Measurements from ENCODE around the gene SHC1.
"Not testable (repeated sequence)": the region's sequence is repeated elsewhere in the genome, so short reads cannot be mapped to it uniquely, and the experiment has no call there.

Gene SHC1

GRCh38 chr1:154993572-154994268 lies 23.2 kb upstream of the SHC1 start, which contains the start of gene LENEP:
Gene LENEP (plus strand): TSS chr1:154993586. CDS start chr1:154993608, 22 bp downstream.
- peak; percentile 16 for DNase-seq

DNA sequence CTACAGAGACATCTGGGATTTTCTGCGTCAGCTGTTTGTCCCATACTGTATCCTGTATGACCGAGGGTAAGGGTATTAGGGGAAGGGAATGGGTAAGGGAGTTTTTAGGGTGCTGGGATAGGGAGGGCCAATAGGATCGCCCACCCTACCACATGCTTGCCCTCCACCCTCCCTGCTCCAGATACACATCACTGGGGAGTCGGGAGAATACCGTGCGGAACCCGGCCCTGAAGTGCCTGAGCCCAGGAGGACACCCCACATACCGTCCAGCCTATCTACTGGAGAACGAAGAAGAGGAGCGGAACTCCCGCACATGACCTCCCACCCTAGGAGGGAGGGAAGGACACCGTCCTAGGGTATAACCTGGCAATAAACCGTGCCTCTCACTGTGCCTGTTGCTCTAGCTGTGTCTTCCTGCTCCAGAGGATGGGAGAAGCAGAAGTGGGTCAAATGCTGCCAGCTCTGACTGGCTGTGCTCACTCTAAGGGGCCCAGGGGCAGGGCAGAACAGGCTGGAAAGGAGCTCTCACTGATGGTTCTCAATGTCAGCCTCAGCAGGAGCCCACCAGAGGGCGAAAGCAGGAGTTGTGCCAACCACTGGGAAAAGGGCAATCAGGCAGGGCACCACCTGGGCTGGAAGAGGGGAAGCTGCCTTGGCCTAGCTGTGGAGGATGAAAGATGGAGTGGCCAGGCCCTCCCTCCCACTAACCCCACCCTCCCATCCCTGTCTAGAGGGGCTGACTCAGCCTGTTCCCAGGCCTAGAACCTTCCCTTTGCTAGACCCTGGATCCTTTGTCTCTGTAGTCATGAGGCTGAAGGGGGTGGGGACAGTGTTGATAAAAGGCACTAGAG lies 22.4 kb upstream of the SHC1 start:
- peak; percentile 21 for DNase-seq

- no peak for DNase-seq
Measured at GRCh38 chr1:154990276-154990675, 19.7 kb upstream of the SHC1 start.

DNA sequence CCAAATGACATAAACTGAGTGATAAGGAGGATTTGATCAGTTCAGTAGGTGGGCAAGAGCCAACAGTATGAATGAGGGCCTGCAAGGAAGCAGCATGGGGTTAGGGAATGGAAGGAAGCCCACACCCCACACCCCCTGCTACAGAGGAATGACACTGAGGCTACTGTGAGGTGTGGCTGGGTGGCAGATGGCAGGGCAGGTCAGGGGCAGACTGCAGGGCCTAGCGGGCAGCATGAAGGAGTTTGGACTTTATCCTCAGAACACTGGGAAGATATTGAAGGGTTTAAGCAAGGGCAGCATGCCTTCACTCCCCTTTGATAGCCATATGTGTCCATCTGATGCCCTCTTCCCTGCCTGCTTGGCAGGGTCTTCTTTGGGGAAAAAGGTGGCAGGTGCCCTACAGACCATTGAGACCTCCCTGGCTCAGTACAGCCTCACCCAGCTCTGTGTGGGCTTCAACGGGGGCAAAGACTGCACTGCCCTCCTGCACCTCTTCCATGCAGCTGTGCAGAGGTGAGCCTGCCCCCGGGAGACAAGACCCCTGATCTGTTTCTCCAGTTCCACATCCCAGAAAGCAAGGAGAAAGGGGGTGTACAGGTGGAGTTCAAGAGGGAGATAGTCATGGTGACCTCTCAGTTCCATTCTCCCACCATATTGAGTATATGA lies 18.8 kb upstream of the SHC1 start:
- DNase-seq, result no peak

DNA sequence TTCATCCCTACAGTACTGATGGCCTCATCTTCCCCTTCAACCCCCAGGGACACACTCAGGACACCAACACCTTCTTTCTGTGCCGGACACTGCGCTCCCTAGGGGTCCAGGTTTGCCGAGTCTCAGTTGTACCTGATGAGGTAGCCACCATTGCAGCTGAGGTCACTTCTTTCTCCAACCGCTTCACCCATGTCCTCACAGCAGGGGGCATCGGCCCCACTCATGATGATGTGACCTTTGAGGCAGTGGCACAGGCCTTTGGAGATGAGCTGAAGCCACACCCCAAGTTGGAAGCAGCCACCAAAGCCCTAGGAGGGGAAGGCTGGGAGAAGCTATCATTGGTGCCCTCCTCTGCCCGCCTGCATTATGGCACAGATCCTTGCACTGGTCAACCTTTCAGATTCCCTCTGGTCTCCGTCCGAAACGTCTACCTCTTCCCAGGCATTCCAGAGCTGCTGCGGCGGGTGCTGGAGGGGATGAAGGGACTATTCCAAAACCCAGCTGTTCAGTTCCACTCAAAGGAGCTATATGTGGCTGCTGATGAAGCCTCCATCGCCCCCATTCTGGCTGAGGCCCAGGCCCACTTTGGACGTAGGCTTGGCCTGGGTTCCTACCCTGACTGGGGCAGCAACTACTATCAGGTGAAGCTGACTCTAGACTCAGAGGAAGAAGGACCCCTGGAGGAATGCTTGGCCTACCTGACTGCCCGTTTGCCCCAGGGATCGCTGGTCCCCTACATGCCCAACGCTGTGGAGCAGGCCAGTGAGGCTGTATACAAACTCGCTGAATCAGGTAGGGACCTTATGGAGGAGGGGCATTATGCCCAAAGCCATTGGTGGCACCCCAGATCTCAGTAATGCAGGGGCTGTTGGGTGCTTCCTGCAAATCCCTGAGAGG lies 17.8 kb upstream of the SHC1 start:
- DNase-seq, result no peak

- no peak for DNase-seq
Measured at GRCh38 chr1:154987326-154987725, 16.8 kb upstream of the SHC1 start.

- not testable (repeated sequence) for DNase-seq
Measured at GRCh38 chr1:154986736-154987135, 16.2 kb upstream of the SHC1 start.

GRCh38 chr1:154983776-154984466 lies 13.4 kb upstream of the SHC1 start:
- no peak for DNase-seq

DNA sequence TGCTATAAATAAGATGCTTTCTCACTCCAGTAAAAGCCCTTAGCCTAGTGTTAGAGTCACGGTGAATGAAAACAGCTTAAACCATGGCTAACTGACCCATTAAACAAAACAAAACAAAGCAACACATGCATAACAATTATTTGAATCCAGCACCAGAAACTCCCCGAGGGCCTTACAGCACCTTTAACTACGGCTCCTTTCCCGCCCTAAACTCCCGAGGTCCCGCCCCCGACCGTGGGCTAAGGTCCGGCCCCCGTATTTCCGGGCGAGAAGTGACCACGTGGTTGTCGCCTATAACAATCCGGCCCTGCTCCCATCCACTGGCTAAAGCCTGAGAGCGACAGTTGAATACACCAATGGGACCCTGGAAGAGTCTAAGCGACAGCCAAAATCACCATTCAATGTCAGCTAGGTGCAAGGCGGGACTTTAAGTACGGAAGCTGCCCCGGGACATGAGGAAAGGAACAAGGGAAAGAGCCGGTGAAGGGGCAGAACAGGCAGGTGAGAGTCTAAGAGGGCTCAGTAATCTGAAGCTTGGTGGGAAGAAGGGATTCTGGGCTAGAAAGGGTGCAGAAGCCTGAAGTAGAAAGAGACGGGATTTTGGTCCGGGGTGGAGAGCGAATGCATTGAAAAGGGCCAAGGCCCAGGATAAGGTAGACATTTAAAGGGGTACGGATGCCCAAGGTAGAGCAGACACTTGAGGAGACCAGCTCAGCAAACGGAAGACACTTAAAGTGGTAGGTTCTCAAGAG lies 12.5 kb upstream of the SHC1 start, which contains the start of gene FLAD1:
Gene FLAD1, plus strand, starts transcription at position 448 of the 752 bp plus-strand sequence. CDS start 351 bp downstream, outside the sequence.
- peak; percentile 98 for DNase-seq

DNA sequence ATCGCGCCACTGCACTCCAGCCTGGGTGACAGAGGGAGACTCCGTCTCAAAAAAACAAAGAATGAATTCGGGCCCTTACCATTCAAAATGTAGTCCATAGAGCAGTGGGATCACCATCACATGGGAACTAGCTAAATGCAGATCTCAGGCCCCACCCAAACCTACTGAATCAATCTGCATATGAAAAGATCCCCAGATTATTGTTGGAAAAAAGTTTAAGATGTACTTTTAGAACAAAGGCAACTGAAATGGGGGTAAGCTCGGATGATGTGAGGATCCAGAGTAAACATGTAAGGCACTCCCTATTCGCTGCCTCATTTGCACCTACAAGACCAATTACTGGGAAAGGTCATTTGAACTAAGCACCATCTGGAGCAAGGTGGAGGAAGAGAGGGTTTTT lies 11.8 kb upstream of the SHC1 start:
- DNase-seq, result no peak

GRCh38 chr1:154978360-154978759 lies 7.8 kb upstream of the SHC1 start:
- no peak for DNase-seq

DNA sequence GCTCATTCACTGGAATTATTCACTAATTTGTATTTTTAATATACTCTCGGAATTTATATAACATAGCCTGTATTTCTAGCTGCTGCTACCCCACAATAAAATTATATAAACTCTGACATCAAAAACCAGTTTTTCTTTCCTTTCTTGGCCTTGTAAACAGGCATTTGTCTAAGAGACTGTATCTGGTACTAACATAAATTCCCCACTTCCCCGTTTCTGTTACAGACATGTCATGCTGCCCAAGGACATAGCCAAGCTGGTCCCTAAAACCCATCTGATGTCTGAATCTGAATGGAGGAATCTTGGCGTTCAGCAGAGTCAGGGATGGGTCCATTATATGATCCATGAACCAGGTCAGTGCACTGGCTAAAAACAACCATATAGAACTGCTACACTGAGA lies 7.2 kb upstream of the SHC1 start:
- DNase-seq, result not testable (repeated sequence)

GRCh38 chr1:154975409-154976059 lies 5.0 kb upstream of the SHC1 start:
- peak; percentile 74 for DNase-seq

GRCh38 chr1:154974808-154975408 lies 4.4 kb upstream of the SHC1 start:
- peak; percentile 97 for DNase-seq

- DNase-seq, result peak; percentile 99
Measured at GRCh38 chr1:154974102-154974807, 3.7 kb upstream of the SHC1 start, which contains the start of gene CKS1B. Gene CKS1B (plus strand): TSS chr1:154974681. CDS start chr1:154974746, 65 bp downstream.

- DNase-seq, result peak; percentile 96
Measured at GRCh38 chr1:154973344-154974101, 3.0 kb upstream of the SHC1 start.

- peak; percentile 81 for DNase-seq
Measured at GRCh38 chr1:154972517-154973343, 2.2 kb upstream of the SHC1 start.

- no peak for DNase-seq
Measured at GRCh38 chr1:154972213-154972516, 1.6 kb upstream of the SHC1 start.

Measured in right hindlimb (tissue), 1 donor.